22Rv1 (cell line): ENCODE measurements around the gene BAHCC1.

Experiments
- H3K27ac ChIP-seq: fragments of 450-650 bp; 2 replicates; pipeline ENCODE4 v1.5.1; 2017
- CTCF ChIP-seq: fragments of 450-650 bp; IDR thresholded peaks from 2 replicates; pipeline ENCODE4 v1.5.1; 2017; ENCODE audit warnings: mild to moderate bottlenecking
- ZFX ChIP-seq: fragments of 450-650 bp; IDR thresholded peaks from 2 replicates; pipeline ENCODE4 v1.6.1; 2017; ENCODE audit warnings: antibody characterized with exemption, borderline replicate concordance

The BAHCC1 gene

DNA sequence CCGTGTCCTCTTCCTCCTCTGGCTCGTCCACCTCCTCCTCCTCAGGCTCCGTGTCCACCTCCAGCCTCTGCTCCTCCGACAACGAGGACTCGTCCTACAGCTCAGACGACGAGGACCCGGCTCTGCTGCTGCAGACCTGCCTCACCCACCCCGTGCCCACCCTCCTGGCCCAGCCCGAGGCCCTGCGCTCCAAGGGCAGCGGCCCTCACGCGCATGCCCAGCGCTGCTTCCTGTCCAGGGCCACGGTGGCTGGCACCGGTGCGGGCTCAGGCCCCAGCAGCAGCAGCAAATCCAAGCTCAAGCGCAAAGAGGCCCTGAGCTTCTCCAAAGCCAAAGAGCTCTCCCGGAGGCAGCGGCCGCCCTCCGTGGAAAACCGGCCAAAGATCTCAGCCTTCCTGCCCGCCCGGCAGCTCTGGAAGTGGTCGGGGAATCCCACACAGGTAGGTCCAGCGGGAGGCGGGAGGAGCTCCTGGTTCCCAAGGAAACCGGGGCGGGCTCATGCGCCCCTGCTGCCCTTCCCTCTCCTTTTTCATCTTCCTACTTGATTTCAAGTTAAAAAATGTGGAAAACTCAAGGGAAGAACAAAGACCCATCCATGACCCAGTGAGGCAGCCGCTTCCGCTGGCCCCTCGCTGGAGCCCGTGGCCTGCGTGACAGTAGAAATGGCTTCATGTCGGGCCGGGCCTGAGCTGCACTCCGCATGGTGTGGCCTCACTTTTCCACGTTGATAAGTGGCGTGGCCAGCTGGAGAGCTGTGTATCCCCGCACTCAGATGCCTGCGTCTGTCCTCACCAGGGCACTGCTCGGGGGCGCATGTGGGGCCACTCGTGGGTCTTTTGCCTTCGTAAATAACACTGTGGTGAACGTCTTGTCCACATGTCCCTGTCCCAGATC is 66.6 kb downstream of the BAHCC1 start:
- no peak overlapping the region for H3K27ac ChIP-seq
- TF ChIP-seq CTCF (no peak), ZFX (no peak)

- H3K27ac ChIP-seq, result no peak overlapping the region
Observed at GRCh38 chr17:81462506-81463125, 67.4 kb downstream of the BAHCC1 start.

DNA sequence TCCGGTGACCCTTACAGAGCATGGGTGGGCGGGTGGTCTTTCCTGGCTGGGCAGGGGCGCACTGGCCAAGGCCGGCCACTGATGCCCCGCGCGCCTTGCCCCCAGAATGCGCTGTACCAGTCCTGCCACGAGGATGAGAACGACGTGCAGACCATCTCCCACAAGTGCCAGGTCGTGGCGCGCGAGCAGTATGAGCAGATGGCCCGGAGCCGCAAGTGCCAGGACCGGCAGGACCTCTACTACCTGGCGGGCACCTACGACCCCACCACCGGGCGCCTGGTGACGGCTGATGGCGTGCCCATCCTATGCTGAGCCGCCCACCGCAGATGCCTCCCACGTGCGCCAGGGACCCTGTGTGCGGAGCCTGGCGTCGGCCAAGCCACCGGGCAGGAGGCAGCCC is 68.2 kb downstream of the BAHCC1 start:
- H3K27ac ChIP-seq, result no peak overlapping the region
- TF ChIP-seq CTCF, result no peak
- no peak for TF ChIP-seq ZFX

More at GRCh38 chr17:81462506-81463125, 67.4 kb downstream of the BAHCC1 start:
- TF ChIP-seq CTCF, result no peak

DNA sequence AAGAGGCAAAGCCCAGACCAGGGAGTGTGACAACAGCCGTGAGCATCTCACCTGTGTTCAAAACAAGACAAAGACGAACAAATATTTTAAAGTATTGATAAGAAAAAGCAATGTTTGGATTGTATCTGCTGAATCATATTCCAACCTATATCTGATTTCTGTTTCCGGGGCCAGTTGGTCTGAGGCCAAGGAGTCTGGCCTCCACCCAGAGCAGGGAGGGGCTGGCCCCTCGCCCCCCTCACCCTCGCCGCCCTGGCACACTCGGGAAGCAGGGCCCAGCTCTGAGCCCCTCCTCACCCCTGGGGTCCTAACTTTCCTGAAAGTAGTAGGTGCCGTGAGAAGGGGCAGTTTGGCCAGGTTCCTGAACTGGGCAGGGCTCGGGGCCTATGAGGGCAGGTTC is 69.3 kb downstream of the BAHCC1 start:
- no peak for TF ChIP-seq CTCF
- TF ChIP-seq ZFX, result no peak

GRCh38 chr17:81465910-81466309 is 70.7 kb downstream of the BAHCC1 start:
- H3K27ac ChIP-seq, result no peak overlapping the region
- TF ChIP-seq ZFX (no peak), CTCF (no peak)

More for the DNA sequence above, 69.3 kb downstream of the BAHCC1 start:
- H3K27ac ChIP-seq, result no peak overlapping the region

DNA sequence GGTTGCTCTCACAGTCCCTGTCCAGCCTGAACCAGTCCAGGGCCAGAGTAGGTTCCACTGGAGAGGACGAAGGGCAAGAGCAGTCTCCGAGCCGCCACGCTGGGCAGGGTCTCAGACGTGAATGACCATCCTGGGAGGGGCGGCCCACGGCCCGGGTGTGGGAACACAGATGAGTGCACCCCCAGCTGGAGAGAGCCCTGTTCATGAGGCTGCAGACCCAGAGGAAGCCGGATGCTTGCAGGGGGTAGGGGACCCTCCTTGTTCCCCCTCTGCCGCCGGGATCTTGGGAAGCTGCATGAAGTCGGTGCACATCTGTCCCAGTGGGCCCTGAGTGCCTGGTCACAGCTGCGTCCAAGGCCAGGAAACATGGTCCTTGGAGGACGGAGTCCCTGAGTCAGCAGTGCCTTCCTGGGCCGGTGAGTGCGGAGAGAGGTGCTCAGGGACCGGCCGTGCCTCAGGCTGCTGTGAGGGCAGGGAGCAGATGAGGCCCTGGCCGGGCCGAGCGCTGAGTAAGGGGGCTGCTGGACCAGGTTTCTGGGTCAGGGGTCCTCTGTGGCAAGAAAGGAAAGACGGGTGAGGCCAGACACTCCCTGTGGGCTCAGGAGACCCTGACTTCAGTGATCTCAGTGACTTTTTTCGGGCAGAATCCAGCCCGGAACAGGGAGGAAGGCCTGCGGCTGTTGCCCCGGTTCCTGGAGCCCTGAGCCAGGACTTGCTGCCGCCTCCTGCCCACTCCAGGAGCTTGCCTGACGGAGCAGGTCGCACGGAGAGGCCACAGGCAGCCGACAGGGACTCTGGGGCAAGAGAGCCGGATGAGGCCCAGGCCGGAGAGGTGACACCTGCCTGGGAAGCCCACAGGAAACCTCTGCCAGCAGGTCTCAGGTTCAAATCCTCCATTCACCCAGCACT is 71.6 kb downstream of the BAHCC1 start:
- H3K27ac ChIP-seq, result no peak overlapping the region
- no peak for TF ChIP-seq ZFX
- no peak for TF ChIP-seq CTCF
